Measurements from ENCODE around the gene HLA-DPB1. TPM values are rescaled to one million over a fixed set of nuclear protein-coding genes. Genes with fewer than 3 reads are reported as not detected.
A peak's percentile ranks its signal among the peaks of the same experiment; 100 is the strongest.

Gene HLA-DPB1
- total and polyA plus RNA-seq, 2 of the 4 experiments (the other 2 are of a cell fraction), result 7.7 to 10.7 TPM

DNA sequence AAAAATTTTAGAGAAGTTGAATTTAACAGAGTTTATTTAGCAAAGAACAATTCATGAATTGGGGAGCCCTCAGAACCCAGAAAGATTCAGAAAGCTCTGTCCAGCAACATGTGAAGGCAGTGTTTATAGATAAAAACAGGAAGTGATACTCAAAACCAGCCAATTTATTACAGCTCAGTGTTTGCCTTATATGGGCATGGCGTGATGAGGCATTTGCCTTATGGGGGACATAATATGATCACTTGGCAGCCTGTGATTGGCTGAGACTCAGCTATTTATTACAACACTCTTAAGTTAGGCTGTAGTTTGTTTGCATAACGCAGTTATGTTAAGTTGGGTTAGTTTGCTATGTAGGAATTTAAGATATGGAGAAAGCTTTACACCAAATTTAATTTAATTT is 13.8 kb upstream of the HLA-DPB1 start:
- no TSS peak for BruUV-seq (replicated peaks)
- no peaks in the 10 kb centered on the region for H3K9me1 ChIP-seq (ENCODE audit: insufficient read depth, low read length)
- no peak overlapping the region for H3K4me2 ChIP-seq (ENCODE audit: low read depth, low read length)
- no peaks in the 10 kb centered on the region for H3K4me1 ChIP-seq (ENCODE audit: control insufficient read depth, insufficient read depth, low read length)
- in situ Hi-C loops (cut with MboI; ENCODE audit: low sequenced_read_pairs), result no loop called here
- H4K8ac ChIP-seq (ENCODE audit: low read depth in 2 of 2, low read length in 2 of 2), result no peak overlapping the region
- H2AK5ac ChIP-seq (ENCODE audit: low read depth, low read length), result no peak overlapping the region
- no peak overlapping the region for H3K18ac ChIP-seq (ENCODE audit: low read depth, low read length)
- dilution Hi-C loops (cut with HindIII; ENCODE audit: low sequenced_read_pairs, unreplicated experiment), result no loop called here
- H3K4me3 ChIP-seq (ENCODE audit: insufficient read depth, low read depth, low read length), result no peak overlapping the region
- no peaks in the 10 kb centered on the region for H3K79me1 ChIP-seq (ENCODE audit: low read depth in 1 of 2, low read length in 2 of 2)
- H3K36me3 ChIP-seq (ENCODE audit: control insufficient read depth, insufficient read depth, low read length), result no peaks in the 10 kb centered on the region
- H4K20me1 ChIP-seq (ENCODE audit: insufficient read depth, low read length), result no peaks in the 10 kb centered on the region
- H2AFZ ChIP-seq (replicated peaks; ENCODE audit: low read length, poor library complexity), result no peak overlapping the region
- DNase-seq (peak; percentile 25), ATAC-seq (ENCODE audit: low read depth) (no peak; the same call in 1 of the 2 replicates)
- no peak overlapping the region for H4K91ac ChIP-seq (ENCODE audit: insufficient read depth, low read depth, low read length)
- H2BK5ac ChIP-seq (ENCODE audit: low read depth, low read length, poor library complexity, severe bottlenecking), result no peak overlapping the region
- no peaks in the 10 kb centered on the region; the same call in 1 of the 2 replicates for H3K27me3 ChIP-seq (ENCODE audit: control insufficient read depth, insufficient read depth, low read length)
- H4K5ac ChIP-seq (ENCODE audit: low read depth, low read length), result no peak overlapping the region
- ChIA-PET POLR2A (ENCODE audit: unreplicated experiment) (no interaction called here), CTCF (interaction anchor here (1.0 kb wide), 1 partner anchor 11 kb away, joined by 3 read pairs; the partner anchor contains the start of gene HLA-DPA1)
- H3K9ac ChIP-seq (ENCODE audit: low read depth, low read length), result no peak overlapping the region
- TF ChIP-seq RFX5 (IDR thresholded peaks at IDR 0.05; ENCODE audit: low read depth, low read length) (no peak), CHD1 (IDR thresholded peaks at IDR 0.05; ENCODE audit: low read depth, low read length) (no peak), POLR2A (IDR thresholded peaks at IDR 0.05; ENCODE audit: low read depth, low read length) (no peak), MAZ (IDR thresholded peaks at IDR 0.05; ENCODE audit: borderline replicate concordance, low read depth, low read length) (no peak), RAD21 (IDR thresholded peaks at IDR 0.05; ENCODE audit: low read length) (no peak), FOS (IDR thresholded peaks at IDR 0.05; ENCODE audit: low read depth, low read length) (no peak), SMC3 (IDR thresholded peaks at IDR 0.05; ENCODE audit: low read depth, low read length) (no peak), CEBPB (IDR thresholded peaks at IDR 0.05; ENCODE audit: low read depth, low read length) (no peak), MAFK (IDR thresholded peaks at IDR 0.05; ENCODE audit: low read depth, low read length) (no peak), NFE2L2 (IDR thresholded peaks at IDR 0.05; ENCODE audit: low read depth, low read length) (no peak), RCOR1 (IDR thresholded peaks at IDR 0.05; ENCODE audit: insufficient replicate concordance, low read length) (no peak), BHLHE40 (IDR thresholded peaks at IDR 0.05; ENCODE audit: low read depth, low read length) (no peak)
- TF ChIP-seq, protein P1, sequence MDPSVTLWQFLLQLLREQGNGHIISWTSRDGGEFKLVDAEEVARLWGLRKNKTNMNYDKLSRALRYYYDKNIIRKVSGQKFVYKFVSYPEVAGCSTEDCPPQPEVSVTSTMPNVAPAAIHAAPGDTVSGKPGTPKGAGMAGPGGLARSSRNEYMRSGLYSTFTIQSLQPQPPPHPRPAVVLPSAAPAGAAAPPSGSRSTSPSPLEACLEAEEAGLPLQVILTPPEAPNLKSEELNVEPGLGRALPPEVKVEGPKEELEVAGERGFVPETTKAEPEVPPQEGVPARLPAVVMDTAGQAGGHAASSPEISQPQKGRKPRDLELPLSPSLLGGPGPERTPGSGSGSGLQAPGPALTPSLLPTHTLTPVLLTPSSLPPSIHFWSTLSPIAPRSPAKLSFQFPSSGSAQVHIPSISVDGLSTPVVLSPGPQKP (IDR thresholded peaks at IDR 0.05; ENCODE audit: borderline replicate concordance, low read depth, low read length), result no peak
- no peak overlapping the region for H3K14ac ChIP-seq (replicated peaks; ENCODE audit: low read depth, low read length)
- H3K9me3 ChIP-seq (ENCODE audit: control insufficient read depth, insufficient read depth, low read length), result no peaks in the 10 kb centered on the region
- H3K23ac ChIP-seq (ENCODE audit: low read depth, low read length), result no peak overlapping the region
- H3K56ac ChIP-seq (ENCODE audit: extremely low read depth, insufficient read depth, low read length), result no peak overlapping the region
- H2AK9ac ChIP-seq (replicated peaks; ENCODE audit: low read depth, low read length, poor library complexity), result no peak overlapping the region
- H3K27ac ChIP-seq (ENCODE audit: insufficient read depth, low read length), result no peak overlapping the region
- H2BK15ac ChIP-seq (ENCODE audit: low read depth, low read length), result no peak overlapping the region
- H3K4ac ChIP-seq (ENCODE audit: low read depth, low read length), result no peak overlapping the region
- no CpG with 5 or more reads among the region's 2 CpGs for WGBS, 2 experiments (ENCODE audit: extremely low coverage in 2 of 2, insufficient read length in 1 of 2)
- no peak overlapping the region for H2BK120ac ChIP-seq (ENCODE audit: low read depth, low read length)
- H2BK20ac ChIP-seq (ENCODE audit: low read depth, low read length), result no peak overlapping the region
- intact Hi-C loops (cut with micrococcal nuclease), result no loop called here

Data from IMR-90 (cell line).